HepG2 (cell line): Measurements from ENCODE around the gene CFAP46.
"Not testable (repeated sequence)": the region's sequence is repeated elsewhere in the genome, so short reads cannot be mapped to it uniquely, and the experiment has no call there.

ENCODE experiments used
- CTCF ChIP-seq: sonication (generic); formaldehyde crosslinking; IDR thresholded peaks from 2 replicates; pipeline ENCODE4 v1.5.0; 2020; ENCODE audit warnings: mild to moderate bottlenecking, missing genetic modification reagents, moderate library complexity
- EHMT2 ChIP-seq: fragments of 200-600 bp; sonication (generic); IDR thresholded peaks from 2 replicates; pipeline ENCODE4 v1.7.0; 2017; ENCODE audit warnings: antibody characterized with exemption, low read depth, low read length, borderline replicate concordance
- KDM4B ChIP-seq: sonication (generic); formaldehyde crosslinking; IDR thresholded peaks from 2 replicates; pipeline ENCODE4 v1.4.0; 2020; ENCODE audit warnings: missing genetic modification reagents
- MAFG ChIP-seq: sonication (generic); formaldehyde crosslinking; IDR thresholded peaks from 2 replicates; pipeline ENCODE4 v1.5.1; 2020; ENCODE audit warnings: mild to moderate bottlenecking, missing genetic modification reagents
- MTA1 ChIP-seq: sonication (generic); formaldehyde crosslinking; IDR thresholded peaks from 2 replicates; pipeline ENCODE4 v1.4.0; 2020; ENCODE audit warnings: missing genetic modification reagents, mild to moderate bottlenecking, borderline replicate concordance
- PREB ChIP-seq: sonication (generic); formaldehyde crosslinking; IDR thresholded peaks from 2 replicates; pipeline ENCODE4 v1.4.0; 2020; ENCODE audit warnings: missing genetic modification reagents
- TBL1XR1 ChIP-seq: fragments of 150-350 bp; IDR thresholded peaks from 2 replicates; pipeline ENCODE4 v1.6.1; 2014; ENCODE audit warnings: borderline replicate concordance, low read length; ENCODE audit not compliant: partially characterized antibody
- USF2 ChIP-seq, 2 experiments: sonication (generic) in 1 of 2; formaldehyde crosslinking in 1 of 2; IDR thresholded peaks; 2 replicates each; pipeline versions ENCODE4 v1.5.1 to v1.6.1; 2011 to 2020; ENCODE audit warnings: borderline replicate concordance in 1 of 2, low read depth in 1 of 2, low read length in 1 of 2, mild to moderate bottlenecking in 1 of 2, missing genetic modification reagents in 1 of 2, moderate library complexity in 1 of 2
- ZNF550 ChIP-seq: sonication (generic); formaldehyde crosslinking; IDR thresholded peaks from 2 replicates; pipeline ENCODE4 v1.4.0; 2020; ENCODE audit warnings: mild to moderate bottlenecking, missing genetic modification reagents, borderline replicate concordance
- ZSCAN29 ChIP-seq: sonication (generic); formaldehyde crosslinking; conservative IDR thresholded peaks from 2 replicates; pipeline ENCODE4 v1.4.0; 2020; ENCODE audit warnings: mild to moderate bottlenecking, missing genetic modification reagents

GRCh38 chr10:132930701-132931100 is 11.7 kb downstream of the CFAP46 start:
- not testable (repeated sequence) for TF ChIP-seq EHMT2; ZSCAN29; KDM4B (CRISPR knock-in tag); TBL1XR1; PREB (CRISPR knock-in tag); CTCF; ZNF550 (CRISPR knock-in tag); MTA1 (CRISPR knock-in tag); MAFG (CRISPR knock-in tag); USF2 (IDR thresholded peaks at IDR 0.05; ENCODE audit: low read depth, low read length); USF2 (CRISPR knock-in tag; IDR thresholded peaks at IDR 0.05; ENCODE audit: borderline replicate concordance)
